Urinary bladder (tissue), 4 donors: ENCODE measurements around the gene TRIM72. TPM values are rescaled to one million over a fixed set of nuclear protein-coding genes. Genes with fewer than 3 reads are reported as not detected.
"Not testable (repeated sequence)": the region's sequence is repeated elsewhere in the genome, so short reads cannot be mapped to it uniquely, and the experiment has no call there.

Source experiments
- DNase-seq: peaks from one replicate; pipeline ENCODE4 v3.0.0-alpha.2; 2015; ENCODE audit errors: extremely low spot score
- H3K27ac ChIP-seq: one replicate; pipeline ENCODE4 v1.5.1; 2013; ENCODE audit warnings: low read depth, mild to moderate bottlenecking, moderate library complexity
- H3K36me3 ChIP-seq: one replicate; pipeline ENCODE4 v1.6.1; 2013; ENCODE audit warnings: mild to moderate bottlenecking, moderate library complexity; ENCODE audit not compliant: insufficient read depth
- H3K4me1 ChIP-seq: one replicate; pipeline ENCODE4 v1.6.1; 2013; ENCODE audit warnings: mild to moderate bottlenecking, moderate library complexity; ENCODE audit not compliant: insufficient read depth
- H3K4me3 ChIP-seq: one replicate; pipeline ENCODE4 v1.5.1; 2013; ENCODE audit warnings: low read depth, low read length
- WGBS: extraction: QIAGEN DNeasy Blood & Tissue Kit; methylation state at CpG from one replicate; pipeline ENCODE4 v1.1.7; 2013; 5-methylcytosine and 5-hydroxymethylcytosine counted together
- polyA plus RNA-seq: library from polyadenylated mRNA; stranded (reverse); fragments of 200-250 nt; gene quantifications from one replicate; pipeline ENCODE4 v1.2.3, GENCODE V29; 2013
- total RNA-seq: library from RNA; depleted of rRNA; stranded (reverse); fragments of >200 nt; gene quantifications from one replicate; pipeline ENCODE4 v1.2.3, GENCODE V29; 2014
- donor health status: healthy with polysubstance abuse.
- donor health status: healthy.

TRIM72 gene
- total and polyA plus RNA-seq, 2 donors = 0.05 to 2.5 TPM

GRCh38 chr16:31196324-31197088 is 17.4 kb upstream of the TRIM72 start:
- H3K27ac ChIP-seq = no peak overlapping the region
- no peak for DNase-seq
- H3K4me1 ChIP-seq = no peaks in the 10 kb centered on the region
- H3K36me3 ChIP-seq = peaks cover 4% of the 10 kb centered on the region
- H3K4me3 ChIP-seq = no peak overlapping the region
- 88% methylated on average over 17 of the region's 17 CpGs for WGBS

DNA sequence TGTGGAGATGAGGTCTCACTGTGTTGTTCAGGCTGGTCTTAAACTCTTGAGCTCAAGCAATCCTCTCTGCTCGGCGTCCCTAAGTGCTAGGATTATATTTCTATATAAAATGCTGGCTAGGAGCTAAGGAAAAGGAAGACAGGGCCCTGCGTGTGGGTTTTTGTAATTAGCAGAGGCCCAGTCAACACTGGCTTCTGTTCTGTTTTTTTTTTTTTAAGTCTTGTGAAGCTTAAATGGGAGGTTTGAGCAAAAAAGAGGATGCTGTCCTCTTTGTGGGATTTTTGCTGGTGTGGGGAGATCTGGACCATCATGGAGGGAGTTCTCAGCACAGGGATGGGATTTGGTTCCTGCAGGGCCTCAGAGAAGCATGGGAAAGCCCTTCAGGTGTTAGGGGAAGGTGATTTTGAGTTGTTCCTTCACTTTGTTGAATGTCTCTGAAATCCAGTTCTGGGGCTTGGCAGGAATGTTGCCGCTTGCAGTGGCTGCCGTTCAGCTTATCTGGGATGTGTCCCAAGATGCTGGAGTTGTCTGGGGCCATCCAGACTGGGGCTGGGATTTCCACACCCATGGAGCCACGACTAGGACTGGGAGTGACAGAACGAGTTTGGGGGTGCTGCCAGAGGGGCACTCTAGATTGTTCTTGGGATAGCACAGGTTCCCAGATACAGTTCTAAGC is 15.6 kb upstream of the TRIM72 start:
- no peak overlapping the region for H3K27ac ChIP-seq
- no peaks in the 10 kb centered on the region for H3K36me3 ChIP-seq
- no peak for DNase-seq
- H3K4me1 ChIP-seq = no peaks in the 10 kb centered on the region
- 60% methylated on average over 7 of the region's 7 CpGs for WGBS
- H3K4me3 ChIP-seq = no peak overlapping the region

- Histone ChIP-seq H3K36me3 (no peaks in the 10 kb centered on the region), H3K4me1 (no peaks in the 10 kb centered on the region), H3K27ac (no peak overlapping the region), H3K4me3 (no peak overlapping the region)
- 93% methylated on average over 5 of the region's 5 CpGs for WGBS
- DNase-seq = no peak
Measured at GRCh38 chr16:31199430-31200041, 14.4 kb upstream of the TRIM72 start.

DNA sequence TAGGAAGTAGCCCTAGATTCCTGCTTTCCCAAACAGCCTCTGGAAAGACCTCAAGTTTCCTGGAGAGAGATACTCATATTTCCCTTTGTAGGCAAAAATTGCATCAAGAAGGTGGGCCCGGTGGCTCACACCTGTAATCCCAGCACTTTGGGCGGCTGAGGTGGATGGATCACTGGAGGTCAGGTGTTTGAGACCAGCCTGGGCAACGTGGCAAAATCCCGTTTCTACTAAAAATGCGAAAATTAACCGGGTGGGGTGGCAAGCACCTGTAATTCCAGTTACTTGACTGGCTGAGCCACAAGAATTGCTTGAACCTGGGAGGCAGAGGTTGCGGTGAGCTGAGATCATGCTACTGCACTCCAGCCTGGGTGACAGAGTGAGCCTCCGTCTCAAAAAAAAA is 13.8 kb upstream of the TRIM72 start:
- H3K4me3 ChIP-seq, DNase-seq, H3K4me1 ChIP-seq, H3K36me3 ChIP-seq, H3K27ac ChIP-seq: not testable (repeated sequence)
- WGBS = 89% methylated on average over 8 of the region's 8 CpGs

DNA sequence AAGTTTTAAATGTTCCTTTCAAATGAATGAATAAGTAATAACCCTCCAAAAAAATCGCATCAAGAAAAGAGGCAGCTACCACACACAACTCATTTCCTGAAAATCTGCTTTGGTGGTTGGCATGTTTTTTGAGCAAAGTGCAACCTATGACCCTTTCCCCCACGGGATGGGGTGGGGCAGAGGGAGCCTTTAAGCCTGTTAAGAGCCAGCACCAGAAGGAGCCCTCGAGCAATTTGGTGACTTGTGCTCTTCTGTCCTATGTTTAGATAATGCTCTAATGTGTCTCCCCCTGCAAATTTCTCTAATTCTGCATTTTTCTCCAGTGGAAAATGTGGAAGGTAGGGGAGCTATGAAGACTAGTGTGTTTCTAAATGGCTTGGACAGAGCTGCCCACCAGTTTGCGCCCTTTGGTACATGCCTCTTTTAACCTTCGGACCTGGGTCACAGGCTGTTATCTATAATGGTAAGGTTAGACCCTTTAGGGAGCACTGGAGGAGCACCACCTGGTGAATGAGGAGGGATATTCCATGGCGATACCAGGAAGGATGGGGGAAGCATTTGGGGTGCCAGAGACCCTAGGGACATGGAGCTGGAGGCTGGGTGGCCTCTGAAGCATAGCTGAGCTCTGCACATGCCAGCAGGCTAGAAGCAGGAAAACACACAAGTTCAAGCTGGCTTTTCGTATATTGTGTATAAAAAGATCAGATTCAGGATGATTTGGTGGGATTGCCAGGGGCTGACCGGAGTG is 12.9 kb upstream of the TRIM72 start:
- WGBS = 52% methylated on average over 8 of the region's 8 CpGs
- H3K4me3 ChIP-seq = no peak overlapping the region
- no peaks in the 10 kb centered on the region for H3K36me3 ChIP-seq
- no peak overlapping the region for H3K27ac ChIP-seq
- no peak for DNase-seq
- no peaks in the 10 kb centered on the region for H3K4me1 ChIP-seq

DNA sequence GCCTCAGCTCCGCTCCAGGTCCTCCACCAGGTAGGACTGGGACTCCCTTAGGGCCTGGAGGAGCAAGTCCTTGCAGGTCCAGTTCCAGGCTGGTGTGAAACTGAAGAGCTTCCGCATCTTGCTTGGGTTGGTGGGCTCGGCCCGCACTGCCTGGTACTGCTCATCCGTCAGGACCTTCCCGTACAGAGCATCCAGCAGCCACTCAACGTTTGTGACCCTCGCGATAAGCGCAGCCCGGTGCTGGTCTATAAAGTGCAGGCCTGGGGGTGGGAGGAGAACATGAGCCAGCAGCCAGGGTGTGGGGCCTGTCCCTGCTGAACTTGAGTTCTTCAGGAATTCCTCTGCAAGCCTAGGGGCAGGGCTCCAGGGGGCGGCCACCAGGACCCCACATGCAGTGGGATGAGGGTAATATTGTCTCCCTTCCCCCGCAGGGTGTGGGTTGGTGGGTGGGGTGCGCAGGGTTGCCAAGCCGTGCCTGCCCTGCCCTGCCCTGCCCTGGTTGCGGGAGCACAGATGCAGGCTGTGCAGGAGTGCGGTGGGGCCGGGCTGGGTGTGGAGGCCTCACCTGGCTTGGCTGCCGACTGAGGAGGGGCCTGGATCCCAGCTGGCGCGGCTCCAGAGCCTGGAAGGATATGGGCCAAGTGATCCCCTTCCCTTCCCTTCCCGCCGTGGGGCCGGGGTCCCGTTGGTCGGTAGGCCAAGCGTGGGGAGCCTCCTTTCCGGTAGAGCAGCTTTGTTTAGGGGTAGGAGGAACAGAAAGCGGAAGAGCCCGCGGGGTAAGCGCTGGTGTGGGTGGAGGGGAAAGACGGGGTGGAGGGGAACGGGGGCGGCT is 12.1 kb upstream of the TRIM72 start:
- Histone ChIP-seq H3K4me3 (peak overlapping the region; percentile 88), H3K4me1 (no peaks in the 10 kb centered on the region), H3K36me3 (no peaks in the 10 kb centered on the region), H3K27ac (peak overlapping the region; percentile 54)
- WGBS = 11% methylated on average over 35 of the region's 35 CpGs
- no peak for DNase-seq

GRCh38 chr16:31202414-31203375 is 11.2 kb upstream of the TRIM72 start, which contains the start of gene PYCARD:
Gene PYCARD (minus strand): TSS chr16:31202760. CDS start chr16:31202690, 70 bp downstream.
- Histone ChIP-seq H3K27ac (peak within 1 kb of the TSS; percentile 69), H3K36me3 (no peaks in the 10 kb centered on the region), H3K4me3 (peak within 1 kb of the TSS; percentile 88), H3K4me1 (no peaks in the 10 kb centered on the region)
- 3% methylated on average over 69 of the region's 69 CpGs for WGBS
- DNase-seq = no peak

DNA sequence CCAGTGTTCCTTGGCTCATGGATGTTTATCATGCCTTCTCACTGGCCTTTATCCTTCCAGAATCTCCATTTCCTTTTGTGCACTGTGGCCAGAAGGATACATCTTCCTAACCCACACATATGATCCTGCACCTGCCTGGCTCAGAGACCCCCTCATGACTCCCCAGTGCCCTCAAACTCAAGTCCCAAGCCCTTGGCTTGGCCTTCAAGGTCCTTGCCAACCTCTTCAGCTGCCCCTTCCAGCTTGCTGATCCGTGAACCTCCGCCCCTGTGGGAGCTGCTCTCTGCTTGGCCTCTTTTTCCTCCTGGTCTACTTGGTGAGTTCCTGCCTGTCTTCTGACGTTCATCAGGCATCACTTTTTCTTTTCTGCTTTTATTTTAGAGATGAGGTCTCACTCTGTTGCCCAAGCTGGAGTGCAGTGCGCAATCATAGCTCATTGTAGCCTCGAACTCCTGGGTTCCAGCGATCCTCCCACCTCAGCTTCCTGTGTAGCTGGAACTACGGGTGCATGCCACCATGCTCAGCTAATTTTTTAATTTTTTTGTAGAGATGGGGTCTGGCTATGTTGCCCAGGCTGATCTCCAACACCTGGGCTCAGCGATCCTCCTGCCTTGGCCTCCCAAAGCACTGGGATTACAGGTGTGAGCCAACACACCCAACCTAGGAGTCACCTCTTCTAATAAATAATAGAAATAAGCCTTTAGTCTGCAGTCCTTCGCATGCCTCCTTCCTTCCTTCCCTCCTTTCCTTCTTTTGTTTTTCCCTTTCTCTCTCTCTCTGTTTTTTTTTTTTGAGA is 8.8 kb upstream of the TRIM72 start:
- WGBS = 91% methylated on average over 9 of the region's 9 CpGs

GRCh38 chr16:31206776-31207175 is 7.1 kb upstream of the TRIM72 start:
- 28% methylated on average over 6 of the region's 6 CpGs for WGBS
- H3K4me3 ChIP-seq = no peak overlapping the region
- H3K36me3 ChIP-seq = no peaks in the 10 kb centered on the region
- H3K27ac ChIP-seq = no peak overlapping the region
- H3K4me1 ChIP-seq = no peaks in the 10 kb centered on the region
- no peak for DNase-seq

More for the DNA sequence above, 8.8 kb upstream of the TRIM72 start:
- no peak for DNase-seq
- Histone ChIP-seq H3K4me1 (no peaks in the 10 kb centered on the region), H3K27ac (no peak overlapping the region), H3K36me3 (no peaks in the 10 kb centered on the region), H3K4me3 (no peak overlapping the region)

GRCh38 chr16:31213342-31213741 is 577 bp upstream of the TRIM72 start:
- no peak overlapping the region for H3K27ac ChIP-seq

DNA sequence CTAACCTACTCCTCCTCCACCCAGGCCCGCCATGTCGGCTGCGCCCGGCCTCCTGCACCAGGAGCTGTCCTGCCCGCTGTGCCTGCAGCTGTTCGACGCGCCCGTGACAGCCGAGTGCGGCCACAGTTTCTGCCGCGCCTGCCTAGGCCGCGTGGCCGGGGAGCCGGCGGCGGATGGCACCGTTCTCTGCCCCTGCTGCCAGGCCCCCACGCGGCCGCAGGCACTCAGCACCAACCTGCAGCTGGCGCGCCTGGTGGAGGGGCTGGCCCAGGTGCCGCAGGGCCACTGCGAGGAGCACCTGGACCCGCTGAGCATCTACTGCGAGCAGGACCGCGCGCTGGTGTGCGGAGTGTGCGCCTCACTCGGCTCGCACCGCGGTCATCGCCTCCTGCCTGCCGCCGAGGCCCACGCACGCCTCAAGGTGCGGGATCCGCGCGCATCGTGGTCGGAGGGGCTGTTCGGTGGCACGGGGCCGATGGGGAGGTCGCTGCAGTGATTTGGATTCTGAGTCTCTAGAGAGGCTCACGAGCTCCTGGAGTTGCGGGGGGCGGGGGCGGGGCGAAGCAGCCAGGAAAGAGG is 878 bp downstream of the TRIM72 start:
- 5% methylated on average over 58 of the region's 58 CpGs for WGBS
- H3K4me3 ChIP-seq = peak overlapping the region; percentile 27
- H3K36me3 ChIP-seq = no peaks in the 10 kb centered on the region
- H3K4me1 ChIP-seq = no peaks in the 10 kb centered on the region
- no peak overlapping the region for H3K27ac ChIP-seq
- no peak for DNase-seq

More at GRCh38 chr16:31213342-31213741, 577 bp upstream of the TRIM72 start:
- Histone ChIP-seq H3K4me3 (no peak overlapping the region), H3K4me1 (no peaks in the 10 kb centered on the region), H3K36me3 (no peaks in the 10 kb centered on the region)
- no peak for DNase-seq
- 92% methylated on average over 1 of the region's 1 CpG for WGBS
